Large intestine (tissue), 3 donors: ENCODE data around the gene ZNF776. TPM values are rescaled to one million over a fixed set of nuclear protein-coding genes. Genes with fewer than 3 reads are reported as not detected.
"Not testable (repeated sequence)": the region's sequence is repeated elsewhere in the genome, so short reads cannot be mapped to it uniquely, and the experiment has no call there.

ENCODE experiments used
- DNase-seq, 2 donors: peaks; one replicate each; pipeline versions ENCODE4 v3.0.0 to v3.0.0-alpha.2; 2013
- H3K27ac ChIP-seq: one replicate; pipeline ENCODE4 v1.5.1; 2013; ENCODE audit warnings: low read length
- H3K27me3 ChIP-seq: 2 replicates; pipeline ENCODE4 v1.6.1; 2013; ENCODE audit warnings: low read length; ENCODE audit not compliant: control insufficient read depth, insufficient read depth
- H3K36me3 ChIP-seq: 2 replicates; pipeline ENCODE4 v1.6.1; 2013; ENCODE audit warnings: low read length; ENCODE audit not compliant: control insufficient read depth, insufficient read depth
- H3K4me1 ChIP-seq: one replicate; pipeline ENCODE4 v1.6.1; 2013; ENCODE audit warnings: low read length; ENCODE audit not compliant: control insufficient read depth, insufficient read depth
- H3K4me3 ChIP-seq: one replicate; pipeline ENCODE4 v1.5.1; 2013; ENCODE audit warnings: low read length
- H3K9me3 ChIP-seq: one replicate; pipeline ENCODE4 v1.6.1; 2013; ENCODE audit warnings: mild to moderate bottlenecking, low read depth, low read length, moderate library complexity; ENCODE audit not compliant: control insufficient read depth
- WGBS: methylation state at CpG from one replicate; pipeline ENCODE4 v1.1.5; 2013; ENCODE audit warnings: low lambda C conversion rate; ENCODE audit not compliant: insufficient coverage; 5-methylcytosine and 5-hydroxymethylcytosine counted together
- polyA plus RNA-seq: library from polyadenylated mRNA; unstranded; fragments of 120-200 nt; gene quantifications from one replicate; pipeline ENCODE4 v1.2.1, GENCODE V29; 2013

The ZNF776 gene
- polyA plus RNA-seq, 1 donor: 21.3 TPM

DNA sequence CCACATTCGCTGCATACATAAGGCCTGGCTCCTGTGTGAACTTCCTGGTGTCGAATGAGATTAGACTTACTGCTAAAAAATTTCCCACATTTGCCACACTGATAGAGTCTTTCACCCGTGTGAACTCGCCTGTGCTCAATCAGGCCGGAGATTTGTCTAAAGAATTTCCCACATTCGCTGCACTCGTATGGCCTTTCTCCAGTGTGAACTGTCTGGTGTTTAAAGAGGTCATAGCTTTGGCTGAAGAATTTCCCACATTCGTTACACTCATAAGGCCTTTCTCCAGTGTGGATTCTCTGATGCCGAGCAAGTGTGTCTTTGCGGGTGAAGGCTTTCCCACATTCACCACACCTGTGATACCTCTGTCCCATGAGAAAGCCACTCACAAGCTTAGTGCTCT is 25.7 kb upstream of the ZNF776 start:
- Histone ChIP-seq H3K27me3 (no peaks in the 10 kb centered on the region), H3K27ac (no peak overlapping the region), H3K4me1 (no peaks in the 10 kb centered on the region), H3K36me3 (peaks cover 44% of the 10 kb centered on the region), H3K9me3 (peaks cover 44% of the 10 kb centered on the region), H3K4me3 (no peak overlapping the region)
- WGBS: 100% methylated on average over 1 of the region's 10 CpGs
- DNase-seq: no peak

DNA sequence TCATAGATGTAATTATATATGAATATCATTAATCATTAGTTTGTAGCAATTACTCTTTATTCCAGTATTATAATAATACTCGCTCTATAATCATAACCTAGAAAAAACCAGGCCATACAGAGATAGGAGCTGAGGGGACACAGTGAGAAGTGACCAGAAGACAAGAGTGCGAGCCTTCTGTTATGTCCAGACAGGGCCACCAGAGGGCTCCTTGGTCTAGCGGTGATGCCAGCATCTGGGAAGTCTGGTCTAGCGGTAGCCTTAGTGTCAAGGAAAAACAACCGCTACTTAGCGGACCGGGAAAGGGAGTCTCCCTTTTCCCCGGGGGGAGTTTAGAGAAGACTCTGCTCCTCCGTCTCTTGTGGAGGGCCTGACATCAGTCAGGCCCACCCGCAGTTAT is 8.3 kb upstream of the ZNF776 start:
- H3K9me3 ChIP-seq, H3K4me3 ChIP-seq, H3K36me3 ChIP-seq, H3K27ac ChIP-seq, H3K27me3 ChIP-seq, H3K4me1 ChIP-seq: not testable (repeated sequence)
- peak; percentile 17 to 46 for DNase-seq
- WGBS: no CpG with 5 or more reads among the region's 10 CpGs

DNA sequence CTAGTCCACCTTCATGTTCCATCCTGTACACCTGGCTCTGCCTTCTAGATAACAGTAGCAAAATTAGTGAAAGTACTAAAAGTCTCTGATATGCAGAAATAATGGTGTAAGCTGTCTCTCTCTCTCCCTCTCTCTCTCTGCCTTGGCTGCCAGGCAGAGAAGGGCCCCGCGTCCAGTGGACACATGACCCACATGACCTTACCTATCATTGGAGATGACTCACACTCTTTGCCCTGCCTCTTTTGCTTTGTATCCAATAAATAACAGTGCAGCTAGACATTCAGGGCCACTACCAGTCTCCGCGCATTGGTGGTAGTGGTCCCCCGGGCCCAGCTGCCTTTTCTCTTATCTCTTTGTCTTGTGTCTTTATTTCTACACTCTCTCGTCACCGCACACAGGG is 7.8 kb upstream of the ZNF776 start:
- not testable (repeated sequence) for H3K27ac ChIP-seq, H3K9me3 ChIP-seq, DNase-seq, H3K4me1 ChIP-seq, H3K4me3 ChIP-seq, H3K36me3 ChIP-seq, H3K27me3 ChIP-seq
- WGBS: no CpG with 5 or more reads among the region's 7 CpGs

DNA sequence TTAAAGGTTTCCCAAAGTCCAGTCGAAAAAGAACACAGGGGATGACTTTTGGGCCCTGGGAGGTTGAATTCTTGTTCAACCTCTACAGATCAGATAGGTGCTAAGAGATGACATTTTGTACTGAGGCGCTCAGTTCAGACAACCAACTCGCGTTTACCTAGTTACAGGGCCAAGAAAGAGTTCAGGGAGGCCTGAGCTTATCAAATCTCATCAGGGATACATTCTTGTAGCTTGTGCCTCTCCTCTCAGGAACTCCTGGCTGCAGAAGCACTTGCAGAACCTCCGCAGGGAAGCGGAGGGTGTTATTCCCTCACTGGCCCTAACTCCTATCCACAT is 825 bp downstream of the ZNF776 start:
- no CpG with 5 or more reads among the region's 6 CpGs for WGBS
- Histone ChIP-seq H3K9me3 (peaks cover 39% of the 10 kb centered on the region), H3K4me1 (peaks cover 5% of the 10 kb centered on the region), H3K27ac (peak overlapping the region; percentile 71), H3K36me3 (peaks cover 39% of the 10 kb centered on the region), H3K27me3 (no peaks in the 10 kb centered on the region), H3K4me3 (peak overlapping the region; percentile 95)
- DNase-seq: no peak

DNA sequence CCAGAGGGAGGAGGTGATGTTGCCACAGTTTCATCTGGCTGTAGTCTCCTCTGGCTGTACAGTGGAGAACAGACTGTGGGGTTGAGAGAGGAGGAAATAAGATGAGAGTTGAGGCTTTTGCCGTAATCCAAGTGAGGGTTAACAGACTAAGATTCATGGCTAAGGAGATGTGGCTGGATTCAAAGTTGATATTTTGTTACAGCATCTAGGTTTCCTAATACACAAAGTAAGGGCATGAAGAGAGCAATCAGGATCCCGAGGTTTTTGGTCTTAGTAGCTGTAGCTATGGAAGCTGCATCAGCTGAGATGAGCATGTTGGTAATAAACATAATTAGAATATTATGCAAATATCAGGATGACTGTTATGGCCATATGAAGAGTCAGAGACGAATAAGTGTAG is 1.4 kb downstream of the ZNF776 start:
- Histone ChIP-seq H3K27me3 (no peaks in the 10 kb centered on the region), H3K9me3 (peaks cover 41% of the 10 kb centered on the region), H3K4me3 (peak overlapping the region; percentile 95), H3K4me1 (peaks cover 5% of the 10 kb centered on the region), H3K27ac (no peak overlapping the region), H3K36me3 (peaks cover 45% of the 10 kb centered on the region)
- no peak for DNase-seq
- 100% methylated on average over 1 of the region's 3 CpGs for WGBS

DNA sequence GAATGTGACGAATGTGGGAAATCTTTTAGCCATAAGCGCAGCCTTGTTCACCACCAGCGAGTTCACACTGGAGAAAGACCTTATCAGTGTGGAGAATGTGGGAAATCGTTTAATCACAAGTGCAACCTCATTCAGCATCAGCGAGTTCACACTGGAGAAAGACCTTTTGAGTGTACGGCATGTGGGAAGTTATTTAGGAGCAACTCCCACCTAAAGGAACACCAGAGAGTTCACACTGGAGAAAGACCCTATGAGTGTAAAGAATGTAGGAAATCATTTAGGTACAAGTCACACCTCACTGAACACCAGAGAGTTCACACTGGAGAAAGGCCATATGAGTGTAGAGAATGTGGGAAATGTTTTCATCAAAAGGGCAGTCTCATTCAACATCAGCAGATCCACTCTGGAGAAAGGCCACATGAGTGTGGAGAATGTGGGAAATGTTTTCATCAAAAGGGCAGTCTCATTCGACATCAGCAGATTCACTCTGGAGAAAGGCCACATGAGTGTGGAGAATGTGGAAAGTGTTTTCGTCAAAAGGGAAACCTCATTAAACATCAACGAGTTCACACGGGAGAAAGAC is 7.6 kb downstream of the ZNF776 start:
- 100% methylated on average over 2 of the region's 10 CpGs for WGBS
- Histone ChIP-seq H3K27ac (no peak overlapping the region), H3K36me3 (peaks cover 94% of the 10 kb centered on the region), H3K4me3 (no peak overlapping the region), H3K9me3 (peaks cover 38% of the 10 kb centered on the region), H3K27me3 (no peaks in the 10 kb centered on the region), H3K4me1 (no peaks in the 10 kb centered on the region)
- no peak for DNase-seq

DNA sequence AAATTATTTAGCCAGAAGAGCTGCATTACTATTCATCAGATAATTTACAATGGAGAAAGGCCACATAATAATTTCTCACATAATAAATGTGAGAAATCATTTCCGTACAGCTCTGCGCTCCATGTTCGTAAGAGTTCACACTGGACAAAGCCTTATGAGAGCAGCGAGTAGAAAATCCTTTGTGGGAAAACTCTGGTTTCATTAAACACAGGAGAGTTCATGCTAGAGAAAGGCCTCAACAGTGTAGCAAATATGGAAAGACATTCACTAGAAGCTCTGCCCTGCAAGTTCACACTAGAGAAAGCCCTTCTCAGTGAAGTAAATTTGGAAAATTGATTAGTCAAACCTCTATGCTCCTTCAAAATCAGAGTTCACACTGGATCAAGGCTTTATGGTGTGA is 8.4 kb downstream of the ZNF776 start:
- no peak for DNase-seq
- H3K36me3 ChIP-seq: peaks cover 94% of the 10 kb centered on the region
- H3K27me3 ChIP-seq: no peaks in the 10 kb centered on the region
- WGBS: no CpG with 5 or more reads among the region's 4 CpGs
- no peak overlapping the region for H3K27ac ChIP-seq
- no peak overlapping the region for H3K4me3 ChIP-seq
- no peaks in the 10 kb centered on the region for H3K4me1 ChIP-seq
- H3K9me3 ChIP-seq: peaks cover 33% of the 10 kb centered on the region

DNA sequence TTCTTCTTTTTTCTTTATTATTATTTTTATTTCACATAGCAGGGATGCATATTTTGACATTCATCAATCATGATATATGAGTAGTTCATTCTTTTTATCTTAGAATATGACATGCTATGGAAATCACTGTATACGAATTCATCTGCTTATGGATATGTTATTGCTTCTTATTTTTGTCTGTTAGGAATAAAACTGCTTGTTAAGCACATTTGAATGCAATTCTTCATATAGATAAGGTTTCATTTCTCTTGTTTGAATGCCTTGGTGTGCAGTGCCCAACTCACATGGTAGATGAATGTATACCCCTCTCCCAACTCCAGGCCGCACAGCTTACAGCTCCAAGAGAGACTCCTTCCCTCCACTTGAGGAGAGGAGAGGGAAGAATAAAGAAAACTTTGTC is 11.3 kb downstream of the ZNF776 start:
- DNase-seq: no peak
- WGBS: no CpG with 5 or more reads among the region's 2 CpGs
- Histone ChIP-seq H3K9me3 (peaks cover 6% of the 10 kb centered on the region), H3K27ac (no peak overlapping the region), H3K4me1 (no peaks in the 10 kb centered on the region), H3K4me3 (no peak overlapping the region), H3K27me3 (no peaks in the 10 kb centered on the region), H3K36me3 (peaks cover 81% of the 10 kb centered on the region)

DNA sequence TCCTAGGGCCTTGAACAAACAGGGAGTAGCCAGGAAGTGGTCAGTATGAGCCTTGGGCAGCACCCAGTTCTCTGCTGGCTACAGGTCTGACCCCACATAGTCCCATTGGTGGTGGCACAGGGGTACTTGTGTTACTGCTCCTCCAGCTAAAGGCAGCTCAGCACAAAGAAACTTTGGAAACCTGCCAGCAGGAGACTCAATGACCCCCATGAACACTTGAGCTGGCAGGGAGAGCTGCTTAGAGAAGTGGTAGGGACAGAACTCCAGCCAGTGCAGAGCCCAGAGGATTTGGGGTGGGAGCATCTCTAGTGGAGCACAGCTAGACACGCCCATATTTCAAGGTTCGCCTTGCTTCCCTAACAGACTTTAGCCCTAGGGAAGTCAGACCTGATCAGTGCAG is 12.5 kb downstream of the ZNF776 start:
- Histone ChIP-seq H3K36me3 (peaks cover 73% of the 10 kb centered on the region), H3K4me1 (no peaks in the 10 kb centered on the region), H3K27me3 (no peaks in the 10 kb centered on the region), H3K27ac (no peak overlapping the region), H3K4me3 (no peak overlapping the region), H3K9me3 (peaks cover 4% of the 10 kb centered on the region)
- DNase-seq: no peak
- no CpG with 5 or more reads among the region's 2 CpGs for WGBS

DNA sequence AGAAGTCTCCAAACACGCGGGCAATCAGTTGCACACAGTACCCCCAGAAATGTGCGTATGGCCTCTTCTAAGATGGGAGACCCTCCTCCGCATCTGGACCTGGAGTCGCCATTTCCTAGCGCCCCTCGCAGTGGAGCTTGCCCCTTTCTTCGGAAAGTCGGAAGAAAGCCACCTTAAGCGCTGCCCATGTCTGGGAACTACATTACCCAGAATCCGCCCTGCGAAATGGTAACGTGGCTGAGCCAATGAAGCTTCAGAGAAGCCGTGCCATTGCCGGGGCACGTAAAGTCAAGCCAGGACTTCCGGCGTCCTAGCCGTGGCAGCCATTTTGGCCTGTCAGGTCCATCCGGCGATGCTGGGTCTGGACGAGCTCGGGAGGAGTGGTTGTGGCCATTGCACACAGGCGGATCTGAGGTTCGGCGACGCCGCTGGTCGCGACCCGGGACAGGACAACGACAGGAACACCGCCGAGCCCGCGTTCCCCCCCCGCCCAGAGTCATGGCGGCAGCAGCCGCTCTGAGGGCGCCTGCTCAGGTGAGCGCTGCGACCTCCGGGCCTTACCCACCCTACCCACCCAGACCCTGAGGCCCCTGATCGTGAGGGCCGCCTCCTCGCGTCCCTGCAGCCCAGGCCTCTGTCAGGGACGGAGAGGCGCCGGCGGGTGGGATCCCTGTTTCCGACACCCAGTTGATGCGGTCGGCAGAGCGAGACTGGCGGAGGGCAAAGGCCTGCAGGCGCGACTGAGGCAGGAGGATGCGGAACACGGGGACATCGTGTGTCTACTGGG is 22.9 kb downstream of the ZNF776 start, which contains the start of gene ZNF586:
Gene ZNF586 (plus strand): TSS at position 332 of the 787 bp plus-strand sequence. CDS start 167 bp downstream, at position 499.
- WGBS: no CpG with 5 or more reads among the region's 61 CpGs
- Histone ChIP-seq H3K4me1 (peaks cover 6% of the 10 kb centered on the region), H3K4me3 (peak within 1 kb of the TSS; percentile 77), H3K27me3 (no peaks in the 10 kb centered on the region), H3K27ac (peak within 1 kb of the TSS; percentile 72), H3K36me3 (peaks cover 29% of the 10 kb centered on the region), H3K9me3 (peaks cover 22% of the 10 kb centered on the region)
- DNase-seq: peak; percentile 89 to 93

DNA sequence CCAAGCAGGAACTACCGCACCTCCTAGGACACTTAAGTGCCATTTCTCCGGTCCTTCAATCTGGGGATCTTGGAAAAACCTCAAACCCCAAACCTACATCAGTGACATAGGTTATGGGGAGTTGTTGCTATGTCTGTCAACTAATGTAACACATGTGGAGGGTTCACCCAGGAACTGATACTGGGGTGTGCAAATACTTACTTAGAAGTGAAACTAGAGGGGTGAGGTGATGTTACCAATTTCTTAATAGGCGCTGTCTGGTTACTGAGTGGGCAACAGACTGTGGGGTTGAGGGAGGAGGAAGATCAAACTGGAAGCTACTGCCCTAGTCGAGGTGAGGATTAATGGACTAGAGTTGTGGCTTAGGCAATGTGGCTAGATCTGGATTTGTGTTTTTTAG is 24.8 kb downstream of the ZNF776 start:
- Histone ChIP-seq H3K27me3 (no peaks in the 10 kb centered on the region), H3K36me3 (peaks cover 37% of the 10 kb centered on the region), H3K4me3 (no peak overlapping the region), H3K4me1 (peaks cover 6% of the 10 kb centered on the region), H3K9me3 (peaks cover 33% of the 10 kb centered on the region), H3K27ac (no peak overlapping the region)
- DNase-seq: no peak
- WGBS: no CpG with 5 or more reads among the region's 4 CpGs
